DLD1 (cell line): ENCODE measurements around the gene MYDGF.

Experiments used
- in situ Hi-C: cut with HindIII; loops from 2 replicates; pipeline ENCODE4 v1.10.0; 2017; ENCODE audit warnings: low sequenced_read_pairs

MYDGF gene

GRCh38 chr19:4676955-4677731 lies 7.0 kb upstream of the MYDGF start:
- in situ Hi-C loops = no loop called here

- in situ Hi-C loops = no loop called here
These were observed 5.2 kb upstream of the MYDGF start for GRCh38 chr19:4675346-4675745.

- in situ Hi-C loops = no loop called here
These were observed 3.6 kb upstream of the MYDGF start for GRCh38 chr19:4673726-4674125.

GRCh38 chr19:4673216-4673615 lies 3.1 kb upstream of the MYDGF start:
- in situ Hi-C loops = no loop called here

- in situ Hi-C loops = no loop called here
These were observed 1.2 kb upstream of the MYDGF start for GRCh38 chr19:4671185-4671851.

- in situ Hi-C loops = no loop called here
These were observed 5.5 kb downstream of the MYDGF start for GRCh38 chr19:4664642-4665041.

GRCh38 chr19:4662812-4663211 lies 7.3 kb downstream of the MYDGF start:
- in situ Hi-C loops = no loop called here

- in situ Hi-C loops = no loop called here
These were observed 8.0 kb downstream of the MYDGF start for GRCh38 chr19:4662020-4662695.

- in situ Hi-C loops = no loop called here
These were observed 9.1 kb downstream of the MYDGF start for GRCh38 chr19:4660993-4661392.

- in situ Hi-C loops = no loop called here
These were observed 9.9 kb downstream of the MYDGF start for GRCh38 chr19:4660181-4660791.

GRCh38 chr19:4657835-4658234 lies 12.3 kb downstream of the MYDGF start:
- in situ Hi-C loops = no loop called here

- in situ Hi-C loops = no loop called here
These were observed 12.9 kb downstream of the MYDGF start for GRCh38 chr19:4657262-4657661.

GRCh38 chr19:4656102-4656501 lies 14.0 kb downstream of the MYDGF start:
- in situ Hi-C loops = no loop called here

GRCh38 chr19:4654437-4655361 lies 15.4 kb downstream of the MYDGF start:
- in situ Hi-C loops = no loop called here

GRCh38 chr19:4653793-4654436 lies 16.2 kb downstream of the MYDGF start:
- in situ Hi-C loops = no loop called here

- in situ Hi-C loops = no loop called here
These were observed 18.1 kb downstream of the MYDGF start for GRCh38 chr19:4652075-4652474.

- in situ Hi-C loops = no loop called here
These were observed 20.0 kb downstream of the MYDGF start for GRCh38 chr19:4650159-4650558.

- in situ Hi-C loops = no loop called here
These were observed 20.6 kb downstream of the MYDGF start for GRCh38 chr19:4649392-4650047.
